ENCODE data around the gene MTMR2.

DNA sequence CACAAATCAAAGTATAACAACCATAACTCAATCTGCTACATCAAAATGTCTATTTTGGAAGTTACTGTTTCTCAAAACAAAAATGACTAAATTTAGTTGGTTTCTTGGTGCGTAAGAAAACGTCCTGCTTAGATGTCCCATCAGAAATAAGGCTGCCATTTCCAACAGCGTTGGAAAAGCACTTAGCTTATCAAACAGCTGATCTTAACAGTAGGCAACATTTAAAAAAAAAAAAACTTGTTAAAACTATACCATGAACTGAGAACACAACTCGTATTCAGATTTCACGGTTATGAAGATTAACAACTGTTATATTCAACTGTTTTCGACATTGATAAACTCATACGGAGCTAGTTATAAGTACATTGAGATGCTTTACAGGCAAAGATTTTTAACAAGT is 131.2 kb downstream of the MTMR2 start:
- TF ChIP-seq ISL1 (CRISPR knock-in tag; IDR thresholded peaks at IDR 0.05): no peak
- TF ChIP-seq, protein P1, sequence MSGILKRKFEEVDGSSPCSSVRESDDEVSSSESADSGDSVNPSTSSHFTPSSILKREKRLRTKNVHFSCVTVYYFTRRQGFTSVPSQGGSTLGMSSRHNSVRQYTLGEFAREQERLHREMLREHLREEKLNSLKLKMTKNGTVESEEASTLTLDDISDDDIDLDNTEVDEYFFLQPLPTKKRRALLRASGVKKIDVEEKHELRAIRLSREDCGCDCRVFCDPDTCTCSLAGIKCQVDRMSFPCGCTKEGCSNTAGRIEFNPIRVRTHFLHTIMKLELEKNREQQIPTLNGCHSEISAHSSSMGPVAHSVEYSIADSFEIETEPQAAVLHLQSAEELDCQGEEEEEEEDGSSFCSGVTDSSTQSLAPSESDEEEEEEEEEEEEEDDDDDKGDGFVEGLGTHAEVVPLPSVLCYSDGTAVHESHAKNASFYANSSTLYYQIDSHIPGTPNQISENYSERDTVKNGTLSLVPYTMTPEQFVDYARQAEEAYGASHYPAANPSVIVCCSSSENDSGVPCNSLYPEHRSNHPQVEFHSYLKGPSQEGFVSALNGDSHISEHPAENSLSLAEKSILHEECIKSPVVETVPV (CRISPR knock-in tag; IDR thresholded peaks at IDR 0.05): no peak
- no peak for TF ChIP-seq RARB (CRISPR knock-in tag; IDR thresholded peaks at IDR 0.05)
- no peak for TF ChIP-seq ARNTL (CRISPR knock-in tag; IDR thresholded peaks at IDR 0.05; ENCODE audit: borderline replicate concordance, low read depth)
- TF ChIP-seq GLIS3 (CRISPR knock-in tag; IDR thresholded peaks at IDR 0.05): no peak
- no peak for TF ChIP-seq ESRRG (CRISPR knock-in tag; IDR thresholded peaks at IDR 0.05)
- TF ChIP-seq, protein P2, sequence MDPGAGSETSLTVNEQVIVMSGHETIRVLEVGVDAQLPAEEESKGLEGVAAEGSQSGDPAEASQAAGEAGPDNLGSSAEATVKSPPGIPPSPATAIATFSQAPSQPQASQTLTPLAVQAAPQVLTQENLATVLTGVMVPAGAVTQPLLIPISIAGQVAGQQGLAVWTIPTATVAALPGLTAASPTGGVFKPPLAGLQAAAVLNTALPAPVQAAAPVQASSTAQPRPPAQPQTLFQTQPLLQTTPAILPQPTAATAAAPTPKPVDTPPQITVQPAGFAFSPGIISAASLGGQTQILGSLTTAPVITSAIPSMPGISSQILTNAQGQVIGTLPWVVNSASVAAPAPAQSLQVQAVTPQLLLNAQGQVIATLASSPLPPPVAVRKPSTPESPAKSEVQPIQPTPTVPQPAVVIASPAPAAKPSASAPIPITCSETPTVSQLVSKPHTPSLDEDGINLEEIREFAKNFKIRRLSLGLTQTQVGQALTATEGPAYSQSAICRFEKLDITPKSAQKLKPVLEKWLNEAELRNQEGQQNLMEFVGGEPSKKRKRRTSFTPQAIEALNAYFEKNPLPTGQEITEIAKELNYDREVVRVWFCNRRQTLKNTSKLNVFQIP (CRISPR knock-in tag; IDR thresholded peaks at IDR 0.05; ENCODE audit: borderline replicate concordance, low read depth): no peak
